Neural progenitor cell (in vitro differentiated cells): Measurements from ENCODE around the gene TAF1L.

Experiments used
- CTCF ChIP-seq: fragments of 200-600 bp; sonication (generic); IDR thresholded peaks from 2 replicates; pipeline ENCODE4 v1.5.1; 2017; ENCODE audit warnings: antibody characterized with exemption, mild to moderate bottlenecking
- EZH2 ChIP-seq: fragments of 200-600 bp; sonication (generic); IDR thresholded peaks from 2 replicates; pipeline ENCODE4 v1.6.1; 2017; ENCODE audit warnings: antibody characterized with exemption, mild to moderate bottlenecking, moderate library complexity
- EZH2phosphoT487 ChIP-seq: fragments of 200-600 bp; sonication (generic); IDR thresholded peaks from 2 replicates; pipeline ENCODE4 v1.6.1; 2017; ENCODE audit warnings: antibody characterized with exemption

- TF ChIP-seq EZH2 (no peak), CTCF (no peak), EZH2phosphoT487 (no peak)
These were observed 12.5 kb downstream of the TAF1L start for GRCh38 chr9:32622948-32623347.
